A375 (cell line): ENCODE results near the gene IQCE. TPM values are rescaled to one million over a fixed set of nuclear protein-coding genes. Genes with fewer than 3 reads are reported as not detected.

Experiments
- small RNA-seq: library from RNA; depleted of rRNA; stranded (forward); fragments of <200 nt; gene quantifications from one replicate; pipeline ENCODE3, GENCODE V24; 2014
- total RNA-seq: library from RNA; depleted of rRNA; stranded (reverse); fragments of >200 nt; shearing (Covaris generic); gene quantifications from 2 replicates; pipeline ENCODE4 v1.2.3, GENCODE V29; 2014; rRNA removed

The IQCE gene
- total RNA-seq, result 9.5 and 9.8 TPM in 2 replicates

DNA sequence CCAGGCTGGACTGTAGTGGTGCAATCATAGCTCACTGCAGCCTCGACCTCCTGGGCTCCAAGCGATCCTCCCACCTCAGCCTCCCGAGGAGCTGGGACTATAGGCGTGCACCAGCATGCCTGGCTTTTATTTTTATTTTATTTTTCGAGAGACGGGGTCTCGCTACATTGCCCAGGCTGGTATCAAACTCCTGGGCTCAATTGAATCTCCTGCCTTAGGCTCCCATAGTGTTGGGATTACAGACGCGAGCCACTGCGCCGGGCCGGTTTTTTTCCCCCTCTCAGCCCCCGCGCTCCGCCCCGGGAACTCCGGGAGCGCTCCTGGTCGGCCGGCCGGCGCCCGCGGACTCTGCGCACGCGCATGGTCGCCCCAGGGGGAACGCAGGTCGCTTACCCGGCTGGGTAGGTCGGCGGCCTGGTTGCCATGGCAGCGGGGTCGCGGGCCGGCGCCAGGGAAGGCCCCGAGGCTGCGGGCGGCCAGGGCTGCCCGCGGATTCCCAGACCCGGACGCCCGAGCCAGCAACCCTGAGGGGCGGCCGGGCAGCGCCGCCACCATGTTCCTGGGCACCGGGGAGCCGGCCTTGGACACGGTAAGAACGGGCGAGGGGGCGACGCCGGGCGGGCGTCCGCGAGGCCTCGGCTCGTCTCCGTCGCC is at the start of gene IQCE:
Gene IQCE (plus strand): TSS at position 351 of the 654 bp plus-strand sequence. CDS start 203 bp downstream, at position 554.

GRCh38 chr7:2519119-2519930 is 39.5 kb upstream of the IQCE start, which contains the start of gene LFNG:
TSS of gene LFNG (plus strand) at chr7:2519774. CDS start at chr7:2519862, 88 bp downstream.

GRCh38 chr7:2555121-2556052 is 3.4 kb upstream of the IQCE start, which contains the start of gene BRAT1:
TSS of gene BRAT1 (minus strand) at chr7:2555524. CDS start at chr7:2554431, 1,093 bp downstream.

GRCh38 chr7:2631946-2632732 is 73.4 kb downstream of the IQCE start, which contains the start of gene TTYH3:
TSS of gene TTYH3 (plus strand) at chr7:2631986. CDS start at chr7:2632156, 170 bp downstream.

Small RNA genes lying within 50 kb of the gene (small RNA-seq; reads per million reads assigned to genes)
- gene MIR4648, result not detected

Other genes with a start within 250 kb of the IQCE start
- gene SNX8, start 244.5 kb upstream of the IQCE start, total RNA-seq, result 19.4 and 25.5 TPM in 2 replicates
- gene EIF3B, start 204.2 kb upstream of the IQCE start, total RNA-seq, result 338 and 368 TPM in 2 replicates
- 6.0 and 8.2 TPM in 2 replicates for gene CHST12, start 155.4 kb upstream of the IQCE start, total RNA-seq
- gene GRIFIN, start 82.6 kb upstream of the IQCE start, total RNA-seq, result not detected in 2 replicates
- 2.8 and 4.9 TPM in 2 replicates for gene LFNG, start 39.2 kb upstream of the IQCE start, total RNA-seq
- gene BRAT1, start 3.5 kb upstream of the IQCE start, total RNA-seq, result 48.8 and 51.0 TPM in 2 replicates
- 14.9 and 19.2 TPM in 2 replicates for gene TTYH3, start 73.0 kb downstream of the IQCE start, total RNA-seq
- 0.04 and 0.50 TPM in 2 replicates for gene AMZ1, start 129.2 kb downstream of the IQCE start, total RNA-seq